Central memory CD8-positive, alpha-beta T cell (primary cell): ENCODE results near the gene HPSE2.
"Not testable (repeated sequence)": the region's sequence is repeated elsewhere in the genome, so short reads cannot be mapped to it uniquely, and the experiment has no call there.

Experiments
- ATAC-seq: fragments of 150-1000 bp; cut with Tn5 transposase; replicated peaks from 2 replicates; pipeline ENCODE4 v1.10.0; 2022; ENCODE audit warnings: mild to moderate bottlenecking, moderate FRiP score, moderate number of reproducible peaks; ENCODE audit not compliant: poor library complexity, severe bottlenecking; ENCODE audit errors: extremely low read depth
- DNase-seq, 2 donors: peaks; one replicate each; pipeline ENCODE4 v3.0.0; 2021; ENCODE audit warnings: low spot score in 2 of 2
- H3K27ac Mint-ChIP-seq: one replicate; pipeline ENCODE4 v1.8.0; 2022; ENCODE audit warnings: low read depth, mild to moderate bottlenecking, moderate library complexity, mixed read lengths
- H3K27me3 Mint-ChIP-seq: one replicate; pipeline ENCODE4 v1.8.0; 2022; ENCODE audit warnings: mixed read lengths
- H3K36me3 Mint-ChIP-seq: one replicate; pipeline ENCODE4 v1.8.0; 2022; ENCODE audit warnings: mild to moderate bottlenecking, moderate library complexity, mixed read lengths; ENCODE audit not compliant: insufficient read depth
- H3K4me1 Mint-ChIP-seq: one replicate; pipeline ENCODE4 v1.8.0; 2022; ENCODE audit warnings: mixed read lengths
- H3K4me3 Mint-ChIP-seq: one replicate; pipeline ENCODE4 v1.8.0; 2022; ENCODE audit warnings: mild to moderate bottlenecking, moderate library complexity, mixed read lengths
- H3K9me3 Mint-ChIP-seq: one replicate; pipeline ENCODE4 v1.8.0; 2022; ENCODE audit warnings: mixed read lengths

The HPSE2 gene

DNA sequence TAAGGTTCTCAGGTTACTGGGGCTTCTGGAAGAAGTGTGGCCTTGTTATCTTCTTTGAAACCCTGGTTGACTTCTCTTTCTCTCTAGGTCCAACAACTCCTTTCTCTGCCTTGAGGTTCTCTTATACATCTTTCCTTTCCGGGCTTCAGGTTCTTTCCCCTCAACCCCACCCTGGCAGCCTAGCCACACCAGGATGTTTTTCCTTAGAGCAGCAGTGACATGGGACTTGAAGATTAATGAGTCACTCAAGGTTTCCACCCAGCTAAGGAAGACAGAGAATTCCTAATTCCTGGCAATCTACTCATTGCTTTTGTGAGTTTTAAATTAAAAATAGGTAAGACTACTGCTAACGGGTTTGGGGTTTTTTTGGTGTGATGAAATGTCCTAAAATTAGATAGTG is 667.1 kb downstream of the HPSE2 start:
- H3K4me3 Mint-ChIP-seq, result no peak overlapping the region
- no peaks in the 10 kb centered on the region for H3K36me3 Mint-ChIP-seq
- H3K27ac Mint-ChIP-seq, result no peak overlapping the region
- no peaks in the 10 kb centered on the region for H3K4me1 Mint-ChIP-seq
- ATAC-seq (no peak), DNase-seq (no peak)
- H3K27me3 Mint-ChIP-seq, result peaks cover 45% of the 10 kb centered on the region
- H3K9me3 Mint-ChIP-seq, result no peaks in the 10 kb centered on the region

DNA sequence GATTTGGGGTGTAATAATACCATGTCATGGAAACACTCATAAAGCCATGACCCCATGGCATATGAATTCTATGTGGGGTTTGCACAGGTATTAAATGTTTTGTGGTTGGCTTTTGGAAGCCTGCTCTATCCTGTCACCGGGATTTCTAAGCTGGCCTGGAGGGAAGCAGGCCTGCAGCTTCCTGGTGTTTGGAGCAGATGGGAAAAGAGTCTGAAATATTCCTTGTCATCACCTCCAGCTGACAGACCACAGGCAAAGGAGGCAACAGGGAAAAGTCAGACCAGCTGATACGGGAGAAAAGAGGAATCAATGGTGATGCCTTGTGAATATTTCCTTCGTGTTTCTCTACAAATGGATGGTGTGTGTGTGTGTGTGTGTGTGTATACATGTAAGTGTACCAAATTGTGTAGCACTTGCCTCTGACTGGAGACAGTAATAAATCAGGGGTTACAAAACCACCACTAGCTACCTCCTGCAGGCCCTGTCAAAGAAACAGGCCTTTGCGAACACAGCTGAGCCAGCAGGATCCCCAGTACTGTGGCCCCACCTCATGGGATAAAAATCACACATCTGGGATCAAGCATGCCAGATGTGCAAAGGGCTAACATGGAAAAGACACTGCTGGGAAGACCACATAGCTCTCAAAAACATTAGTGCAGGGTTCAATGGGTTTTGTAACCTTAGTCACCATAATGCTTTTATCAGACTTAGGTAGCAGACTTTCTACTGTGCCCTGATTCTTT is 668.1 kb downstream of the HPSE2 start:
- H3K36me3 Mint-ChIP-seq, result no peaks in the 10 kb centered on the region
- H3K27me3 Mint-ChIP-seq, result peaks cover 40% of the 10 kb centered on the region
- no peak overlapping the region for H3K4me3 Mint-ChIP-seq
- H3K27ac Mint-ChIP-seq, result no peak overlapping the region
- H3K9me3 Mint-ChIP-seq, result no peaks in the 10 kb centered on the region
- DNase-seq (no peak), ATAC-seq (no peak)
- no peaks in the 10 kb centered on the region for H3K4me1 Mint-ChIP-seq

- no peaks in the 10 kb centered on the region for H3K4me1 Mint-ChIP-seq
- no peaks in the 10 kb centered on the region for H3K9me3 Mint-ChIP-seq
- no peaks in the 10 kb centered on the region for H3K36me3 Mint-ChIP-seq
- H3K4me3 Mint-ChIP-seq, result no peak overlapping the region
- DNase-seq (no peak), ATAC-seq (no peak)
- H3K27ac Mint-ChIP-seq, result no peak overlapping the region
- peaks cover 17% of the 10 kb centered on the region for H3K27me3 Mint-ChIP-seq
Measured at GRCh38 chr10:98563811-98564210, 671.8 kb downstream of the HPSE2 start.

GRCh38 chr10:98560565-98560964 is 675.1 kb downstream of the HPSE2 start:
- Mint-ChIP-seq H3K4me3 (no peak overlapping the region), H3K36me3 (no peaks in the 10 kb centered on the region), H3K27ac (no peak overlapping the region), H3K4me1 (no peaks in the 10 kb centered on the region), H3K27me3 (peaks cover 14% of the 10 kb centered on the region), H3K9me3 (no peaks in the 10 kb centered on the region)
- no peak for ATAC-seq
- no peak for DNase-seq

GRCh38 chr10:98556061-98556460 is 679.6 kb downstream of the HPSE2 start:
- H3K4me1 Mint-ChIP-seq, result no peaks in the 10 kb centered on the region
- no peak overlapping the region for H3K27ac Mint-ChIP-seq
- no peaks in the 10 kb centered on the region for H3K36me3 Mint-ChIP-seq
- no peaks in the 10 kb centered on the region for H3K9me3 Mint-ChIP-seq
- peaks cover 24% of the 10 kb centered on the region for H3K27me3 Mint-ChIP-seq
- ATAC-seq, result no peak
- no peak for DNase-seq
- H3K4me3 Mint-ChIP-seq, result no peak overlapping the region

GRCh38 chr10:98555021-98555619 is 680.5 kb downstream of the HPSE2 start:
- Mint-ChIP-seq H3K9me3 (no peaks in the 10 kb centered on the region), H3K36me3 (no peaks in the 10 kb centered on the region), H3K4me3 (no peak overlapping the region), H3K27me3 (peaks cover 24% of the 10 kb centered on the region), H3K4me1 (no peaks in the 10 kb centered on the region), H3K27ac (no peak overlapping the region)
- DNase-seq (no peak), ATAC-seq (no peak)

GRCh38 chr10:98541561-98541960 is 694.1 kb downstream of the HPSE2 start:
- not testable (repeated sequence) for ATAC-seq, H3K4me3 Mint-ChIP-seq, DNase-seq, H3K36me3 Mint-ChIP-seq, H3K4me1 Mint-ChIP-seq, H3K9me3 Mint-ChIP-seq, H3K27ac Mint-ChIP-seq
- peaks cover 41% of the 10 kb centered on the region for H3K27me3 Mint-ChIP-seq

- Mint-ChIP-seq H3K4me3 (no peak overlapping the region), H3K4me1 (no peaks in the 10 kb centered on the region), H3K27ac (no peak overlapping the region), H3K36me3 (no peaks in the 10 kb centered on the region), H3K27me3 (peaks cover 54% of the 10 kb centered on the region), H3K9me3 (no peaks in the 10 kb centered on the region)
- ATAC-seq (no peak), DNase-seq (no peak)
Measured at GRCh38 chr10:98539578-98539977, 696.1 kb downstream of the HPSE2 start.

DNA sequence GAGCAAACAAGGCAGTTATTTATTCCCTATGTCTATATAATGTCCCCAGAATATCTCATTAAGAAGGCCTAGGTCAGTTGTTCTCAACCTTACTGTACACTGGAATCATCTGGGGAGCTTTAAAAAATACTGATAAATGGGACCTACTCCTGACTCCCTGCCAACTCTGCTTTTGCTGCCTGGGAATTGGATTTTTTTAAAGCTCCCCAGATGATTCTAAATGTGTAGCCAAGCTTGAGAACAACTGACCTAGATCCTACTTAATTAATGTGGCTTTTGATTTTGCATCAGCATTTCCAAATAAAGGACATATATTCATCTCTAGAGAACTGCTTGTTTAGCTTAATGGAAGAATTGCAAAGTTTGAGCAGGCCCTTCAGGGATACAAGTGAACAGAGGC is 697.2 kb downstream of the HPSE2 start:
- Mint-ChIP-seq H3K27me3 (peaks cover 54% of the 10 kb centered on the region), H3K36me3 (no peaks in the 10 kb centered on the region), H3K4me3 (no peak overlapping the region), H3K9me3 (no peaks in the 10 kb centered on the region), H3K4me1 (no peaks in the 10 kb centered on the region), H3K27ac (no peak overlapping the region)
- DNase-seq (no peak), ATAC-seq (no peak)

DNA sequence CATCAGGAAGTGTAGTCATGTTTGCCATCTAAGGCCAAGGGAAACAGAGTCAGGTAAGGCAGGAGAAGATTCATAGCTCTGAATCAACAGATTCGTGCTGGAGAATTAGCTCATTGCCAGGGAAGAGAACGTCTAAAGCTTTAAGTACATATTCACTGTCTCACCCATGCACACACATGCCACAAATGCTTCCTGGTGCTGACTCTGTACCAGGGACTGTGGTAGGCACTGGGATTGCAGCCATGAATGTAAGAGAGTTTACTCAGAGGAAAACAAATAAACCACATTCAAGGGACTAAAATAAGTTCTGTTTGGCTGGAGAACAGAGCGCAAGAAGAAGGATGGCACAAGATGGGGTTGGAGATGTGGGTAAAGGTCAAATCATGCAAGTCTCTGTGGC is 699.1 kb downstream of the HPSE2 start:
- H3K27me3 Mint-ChIP-seq, result peaks cover 54% of the 10 kb centered on the region
- DNase-seq, result no peak
- H3K9me3 Mint-ChIP-seq, result no peaks in the 10 kb centered on the region
- no peaks in the 10 kb centered on the region for H3K36me3 Mint-ChIP-seq
- no peak for ATAC-seq
- no peak overlapping the region for H3K27ac Mint-ChIP-seq
- H3K4me1 Mint-ChIP-seq, result no peaks in the 10 kb centered on the region
- H3K4me3 Mint-ChIP-seq, result no peak overlapping the region

DNA sequence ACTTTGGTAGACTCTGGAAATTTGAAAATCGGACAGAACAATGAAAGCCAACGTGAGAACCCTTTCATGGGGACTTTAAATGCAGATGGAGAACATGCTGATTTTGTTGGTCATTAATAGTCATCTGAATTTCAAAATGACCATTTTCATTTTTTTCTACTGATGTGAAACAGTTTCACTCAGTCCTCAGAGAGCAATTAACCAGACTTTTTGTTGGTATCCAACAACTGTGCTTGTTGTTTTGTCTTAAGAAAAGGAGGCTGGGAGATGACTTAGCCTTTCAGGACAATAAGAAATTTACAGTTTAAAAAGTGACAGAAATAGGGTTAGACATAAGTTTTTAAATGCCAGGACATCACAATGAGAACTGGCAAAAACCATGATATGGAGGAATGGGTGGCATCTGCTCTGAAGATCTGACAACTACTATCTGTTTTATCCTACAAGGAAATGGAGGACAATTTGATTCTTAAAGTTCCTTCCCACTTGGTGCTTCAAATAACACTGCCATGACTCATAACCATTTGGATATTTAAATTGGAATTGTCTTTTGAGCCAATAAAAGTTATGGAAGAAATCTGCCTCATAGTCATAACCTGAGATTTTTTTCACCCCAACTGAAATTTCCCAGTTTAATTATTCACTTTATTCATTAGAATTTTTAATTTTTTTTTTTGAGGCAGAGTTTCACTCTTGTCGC is 701.8 kb downstream of the HPSE2 start:
- Mint-ChIP-seq H3K4me3 (no peak overlapping the region), H3K27ac (no peak overlapping the region), H3K4me1 (no peaks in the 10 kb centered on the region), H3K9me3 (no peaks in the 10 kb centered on the region), H3K27me3 (peaks cover 44% of the 10 kb centered on the region), H3K36me3 (no peaks in the 10 kb centered on the region)
- DNase-seq, result no peak
- ATAC-seq, result no peak

DNA sequence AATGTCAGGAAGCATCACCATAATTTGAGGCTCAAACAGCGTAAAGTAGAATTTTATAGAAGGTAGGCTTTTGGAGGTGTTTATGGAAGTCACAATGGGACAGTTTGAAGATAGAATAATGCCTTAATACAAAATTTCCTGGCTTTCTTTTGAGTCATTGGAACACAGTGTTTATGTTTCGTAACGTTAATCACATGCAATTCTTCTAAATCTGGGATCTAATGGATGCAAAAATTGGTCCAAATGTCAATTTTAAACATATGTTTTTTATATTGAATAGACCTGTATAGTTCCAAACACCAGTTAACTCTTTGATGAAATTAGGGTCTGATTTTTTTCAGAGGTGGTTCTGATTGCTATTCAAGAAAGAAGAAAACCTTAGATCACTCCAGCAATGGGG is 702.4 kb downstream of the HPSE2 start:
- no peak overlapping the region for H3K4me3 Mint-ChIP-seq
- ATAC-seq, result no peak

DNA sequence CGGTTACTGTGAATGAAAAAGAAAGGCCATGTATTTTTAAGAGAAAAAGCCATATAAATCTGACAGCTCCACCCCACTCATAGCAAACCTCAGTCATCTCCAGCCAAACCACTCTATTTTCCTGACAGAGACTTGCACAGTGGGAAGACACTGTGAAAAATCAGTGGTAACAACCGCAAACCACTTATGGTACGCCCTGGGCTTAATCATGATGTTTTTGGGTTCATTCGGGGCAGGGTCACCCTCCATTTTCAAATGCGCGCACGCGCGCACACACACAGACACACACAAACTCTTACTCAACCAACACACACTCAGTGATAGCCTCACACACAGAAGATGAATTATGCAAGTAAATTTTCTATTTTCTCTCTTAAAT is 706.9 kb downstream of the HPSE2 start:
- Mint-ChIP-seq H3K4me3 (no peak overlapping the region), H3K27me3 (peaks cover 10% of the 10 kb centered on the region), H3K27ac (no peak overlapping the region), H3K36me3 (no peaks in the 10 kb centered on the region), H3K4me1 (no peaks in the 10 kb centered on the region), H3K9me3 (no peaks in the 10 kb centered on the region)
- ATAC-seq (no peak), DNase-seq (no peak)

More for the DNA sequence above, 702.4 kb downstream of the HPSE2 start:
- Mint-ChIP-seq H3K36me3 (no peaks in the 10 kb centered on the region), H3K27ac (no peak overlapping the region), H3K4me1 (no peaks in the 10 kb centered on the region), H3K9me3 (no peaks in the 10 kb centered on the region), H3K27me3 (peaks cover 40% of the 10 kb centered on the region)
- no peak for DNase-seq
